HG03565 (cell line): ENCODE measurements around the gene PLD1.
"Not testable (repeated sequence)": the region's sequence is repeated elsewhere in the genome, so short reads cannot be mapped to it uniquely, and the experiment has no call there.

Experiments
- ATAC-seq: cut with Tn5 transposase; IDR thresholded peaks from one replicate; pipeline ENCODE4 v1.9.1; 2021; ENCODE audit warnings: mild to moderate bottlenecking, moderate library complexity; ENCODE audit not compliant: unreplicated experiment

Gene PLD1

DNA sequence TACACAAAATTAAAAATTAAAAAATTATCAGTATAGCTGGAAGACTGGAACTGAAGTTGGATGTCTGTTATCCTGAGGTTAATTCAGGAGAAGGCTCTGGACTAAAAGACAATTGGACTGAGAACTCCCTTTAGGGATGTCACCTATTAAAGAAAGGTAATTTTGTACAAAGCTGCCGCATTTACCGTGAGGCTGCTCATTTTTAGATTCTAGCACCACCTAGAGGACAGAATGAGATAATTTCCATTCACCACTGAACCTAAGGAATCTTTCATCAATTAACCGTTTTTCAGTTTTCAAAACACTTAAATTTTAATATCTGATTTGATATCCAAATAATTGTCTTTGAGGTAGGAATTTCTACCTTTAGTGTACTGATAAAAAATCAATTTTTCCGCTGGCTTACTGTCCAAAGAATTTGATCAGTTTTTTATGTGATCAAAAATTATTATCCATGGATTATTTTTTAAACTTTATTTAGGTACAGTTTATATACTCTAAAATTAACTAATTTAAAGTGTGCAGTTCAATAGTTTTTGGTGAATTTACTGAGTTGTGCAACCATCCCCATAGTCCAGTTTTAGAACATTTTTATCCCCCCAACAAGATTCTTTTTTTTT lies 243.4 kb downstream of the PLD1 start:
- ATAC-seq = peak; percentile 49

DNA sequence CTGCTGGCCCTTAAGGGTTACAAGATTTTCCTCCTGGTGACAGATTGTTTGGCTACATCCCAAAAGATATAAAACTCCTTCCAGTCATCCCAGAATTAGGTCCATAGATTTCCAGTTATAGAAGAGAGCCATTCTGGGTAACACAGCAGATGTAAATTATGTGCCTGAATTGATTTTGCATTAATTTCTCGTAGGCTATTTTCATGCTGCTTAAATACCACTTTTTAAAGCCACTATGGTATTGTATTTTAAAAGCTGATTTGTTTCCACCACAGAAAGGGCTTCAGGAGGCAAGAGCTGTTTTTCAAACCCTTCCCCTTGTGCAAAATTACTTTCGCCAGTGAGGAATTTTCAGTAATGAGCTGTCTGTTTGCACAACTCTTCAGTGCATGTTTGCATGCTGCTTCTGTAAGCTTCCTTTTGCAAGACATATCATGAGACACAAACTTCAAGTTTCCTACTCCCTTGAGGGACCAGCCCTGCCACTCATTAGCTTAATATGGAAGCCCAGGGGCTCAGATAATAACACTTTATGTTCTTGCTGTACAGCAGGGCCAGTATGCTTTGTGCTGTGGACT lies 244.7 kb downstream of the PLD1 start:
- ATAC-seq = no peak

DNA sequence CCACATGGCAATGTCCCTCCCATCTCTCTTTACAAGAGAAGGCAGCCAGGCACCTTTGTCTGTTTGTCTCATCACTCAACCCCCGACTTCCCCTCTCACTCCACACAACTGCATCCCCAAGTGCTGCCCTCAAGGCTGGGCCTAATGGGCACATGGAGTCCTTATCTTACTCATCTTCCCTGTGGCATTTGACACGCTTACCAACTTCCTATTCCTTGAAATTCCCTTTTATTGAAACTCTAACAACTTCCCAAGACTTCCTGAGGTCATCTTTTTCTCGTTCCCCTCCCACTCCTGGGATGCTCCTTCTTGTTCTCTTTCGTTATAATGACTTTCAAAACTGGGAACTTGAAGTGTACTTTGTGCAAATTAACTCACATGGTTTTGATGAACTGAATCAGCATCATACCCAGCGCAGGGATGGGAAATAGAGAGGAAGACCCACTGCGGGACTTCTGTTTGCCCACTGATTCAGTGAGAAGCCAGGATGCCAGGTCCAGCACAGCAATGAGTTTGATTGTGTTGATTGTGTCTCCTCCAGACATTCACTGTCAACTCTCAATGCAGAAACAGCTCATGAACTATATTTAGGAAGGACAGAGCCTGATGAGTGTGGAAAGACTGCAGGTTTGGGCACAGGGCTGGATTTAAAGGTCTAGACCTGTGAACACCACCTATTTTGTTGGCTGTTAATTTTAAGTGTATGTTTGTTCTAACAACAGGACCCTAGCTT lies 245.4 kb downstream of the PLD1 start:
- ATAC-seq = no peak

DNA sequence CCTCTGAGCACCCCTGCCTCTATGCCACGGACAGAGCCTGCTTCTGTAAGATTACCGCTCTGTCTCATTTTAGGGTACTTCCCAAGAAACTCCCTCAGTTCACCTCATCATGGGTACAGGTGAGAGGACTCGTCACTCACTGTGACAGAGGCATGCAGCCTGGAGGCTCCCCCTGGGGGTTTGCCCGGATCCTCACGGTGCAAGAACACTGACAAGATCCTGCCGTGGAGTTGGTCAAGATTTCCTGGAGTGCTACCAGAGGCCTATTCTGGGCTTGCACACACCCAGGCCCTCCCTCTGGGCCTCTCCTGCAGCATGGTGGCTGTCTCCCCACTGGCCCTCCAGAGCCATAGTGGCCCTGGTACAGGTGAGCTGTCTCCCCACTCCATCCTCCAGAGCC lies 247.0 kb downstream of the PLD1 start:
- no peak for ATAC-seq

DNA sequence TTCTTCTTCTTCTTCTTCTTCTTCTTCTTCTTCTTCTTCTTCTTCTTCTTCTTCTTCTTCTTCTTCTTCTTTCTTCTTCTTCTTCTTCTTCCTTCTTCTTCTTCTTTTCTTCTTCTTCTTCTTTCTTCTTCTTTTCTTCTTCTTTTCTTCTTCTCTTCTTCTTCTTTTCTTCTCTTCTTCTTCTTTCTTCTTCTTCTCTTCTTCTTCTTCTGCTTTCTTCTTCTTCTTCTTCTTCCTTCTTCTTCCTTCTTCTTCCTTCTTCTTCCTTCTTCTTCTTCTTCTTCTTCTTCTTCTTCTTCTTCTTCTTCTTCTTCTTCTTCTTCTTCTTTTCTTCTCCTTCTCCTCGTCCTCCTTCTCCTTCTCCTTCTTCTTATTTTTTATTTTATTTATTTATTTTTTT lies 247.8 kb downstream of the PLD1 start:
- not testable (repeated sequence) for ATAC-seq

DNA sequence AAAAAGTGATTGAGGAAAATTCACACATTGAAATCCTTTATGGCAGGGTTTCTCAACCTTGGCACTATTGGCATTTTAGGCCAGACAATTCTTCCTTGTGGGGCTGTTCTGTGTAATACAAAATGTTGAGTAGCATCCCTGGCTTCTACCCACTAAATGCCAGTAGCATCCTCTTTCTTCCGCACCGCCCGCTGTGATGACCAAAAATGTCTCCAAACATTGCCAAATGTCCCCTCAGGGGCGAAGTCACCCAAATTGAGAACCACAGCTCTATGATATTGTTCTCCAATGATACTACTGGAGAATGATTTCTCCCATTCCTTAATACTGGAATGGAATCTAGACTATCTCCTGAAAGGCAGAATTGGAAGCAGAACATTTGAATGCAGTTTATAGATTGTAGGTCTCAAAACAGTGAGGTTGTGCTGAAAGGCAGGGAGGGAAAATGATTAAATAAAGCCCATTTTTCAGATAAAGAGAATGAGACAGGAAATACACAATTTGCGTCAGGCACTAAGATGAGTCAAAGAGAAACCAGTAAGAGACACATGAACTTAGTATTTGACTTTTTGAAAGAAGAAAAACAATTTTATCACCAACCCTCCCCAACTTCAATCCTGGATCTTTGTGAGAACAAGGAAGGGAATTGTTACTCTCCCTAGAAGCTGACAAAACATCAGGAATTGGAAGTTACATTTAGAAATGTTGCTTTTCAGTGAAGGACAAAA lies 248.5 kb downstream of the PLD1 start:
- no peak for ATAC-seq

DNA sequence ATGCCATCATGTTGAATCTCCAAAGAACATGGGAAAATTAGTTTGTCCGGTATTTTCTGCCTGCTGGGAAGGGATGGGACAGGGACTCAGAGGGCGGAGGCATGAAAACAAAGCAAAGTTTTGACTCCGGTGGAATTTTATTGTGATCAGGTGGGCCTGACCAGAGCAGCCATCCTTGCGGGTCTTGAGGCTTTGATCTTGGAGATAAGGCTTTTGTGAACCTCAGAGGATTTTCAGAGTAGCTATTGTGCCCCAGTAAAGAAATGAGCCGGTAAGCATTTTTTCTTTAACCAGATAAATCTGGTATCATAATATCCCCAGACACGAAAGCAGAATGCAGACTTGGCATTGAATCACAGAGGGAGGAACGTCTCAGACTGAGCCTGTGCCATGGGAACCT lies 250.7 kb downstream of the PLD1 start:
- no peak for ATAC-seq

DNA sequence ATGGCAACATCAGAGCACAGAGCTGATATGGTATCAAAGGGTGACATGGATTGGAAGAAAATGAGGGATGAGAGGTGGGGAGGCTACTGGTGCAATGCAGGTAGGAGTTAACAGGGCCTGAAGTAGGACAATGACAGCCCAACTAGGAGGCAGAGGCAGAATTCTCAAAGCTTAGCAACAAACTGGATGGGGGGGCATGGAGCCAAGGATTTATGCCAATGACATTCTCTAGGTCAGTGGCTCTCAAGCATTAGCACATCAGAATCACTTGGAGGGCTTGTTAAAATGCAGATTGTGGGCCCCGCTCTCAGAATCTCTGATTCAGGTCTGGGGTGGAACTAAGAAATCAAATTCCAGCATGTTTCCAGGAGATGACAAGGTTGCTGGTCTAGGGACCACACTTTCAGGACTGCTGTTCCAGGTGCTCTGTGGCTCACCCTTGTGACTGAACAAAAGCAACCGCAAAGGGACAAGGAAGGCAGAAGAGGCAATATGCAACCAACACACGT lies 252.0 kb downstream of the PLD1 start:
- no peak for ATAC-seq

DNA sequence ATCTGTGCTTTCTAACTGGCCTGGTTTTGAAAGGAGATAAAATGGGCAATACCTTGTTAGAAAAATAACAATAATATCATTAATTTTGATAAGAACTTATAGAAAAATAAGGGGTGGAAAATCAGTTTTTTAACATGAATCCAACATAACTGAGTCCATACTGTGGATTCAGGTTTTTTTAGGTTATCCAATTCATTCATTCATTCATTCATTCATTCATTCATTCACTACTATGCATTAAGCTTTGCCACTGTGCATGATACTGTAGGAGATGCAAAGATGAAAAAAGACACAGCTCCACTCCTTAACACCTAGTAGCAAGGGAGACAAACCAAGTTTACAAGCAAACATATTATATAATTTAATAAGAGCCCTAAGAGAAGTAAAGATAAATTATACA lies 253.1 kb downstream of the PLD1 start:
- no peak for ATAC-seq

DNA sequence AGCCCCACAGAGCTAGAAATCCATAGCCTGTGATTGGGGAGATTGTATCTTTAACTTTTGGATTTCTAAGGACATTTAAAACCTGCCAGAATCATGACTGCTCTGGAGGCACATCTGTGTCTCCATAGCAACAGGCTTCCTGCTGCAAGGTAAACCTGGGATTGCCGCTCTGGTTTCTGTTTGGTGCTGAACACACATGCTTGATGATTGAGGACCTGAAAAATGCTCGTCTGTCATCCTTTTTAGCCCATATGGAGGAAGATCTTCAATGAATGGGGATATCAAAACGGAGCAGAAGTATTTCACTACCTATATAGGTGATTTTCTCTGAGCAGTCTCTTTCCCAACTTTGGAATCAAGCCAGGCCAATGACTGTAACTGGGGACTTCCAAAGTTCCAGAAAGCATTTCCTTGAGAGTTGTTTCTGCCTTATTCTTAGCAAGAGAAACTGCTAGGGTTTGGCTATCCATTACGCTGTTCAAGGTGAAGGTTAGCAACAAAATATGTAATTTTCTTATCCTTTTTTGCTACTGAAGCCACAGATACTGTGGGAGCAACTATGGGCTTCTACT lies 253.6 kb downstream of the PLD1 start:
- no peak for ATAC-seq

DNA sequence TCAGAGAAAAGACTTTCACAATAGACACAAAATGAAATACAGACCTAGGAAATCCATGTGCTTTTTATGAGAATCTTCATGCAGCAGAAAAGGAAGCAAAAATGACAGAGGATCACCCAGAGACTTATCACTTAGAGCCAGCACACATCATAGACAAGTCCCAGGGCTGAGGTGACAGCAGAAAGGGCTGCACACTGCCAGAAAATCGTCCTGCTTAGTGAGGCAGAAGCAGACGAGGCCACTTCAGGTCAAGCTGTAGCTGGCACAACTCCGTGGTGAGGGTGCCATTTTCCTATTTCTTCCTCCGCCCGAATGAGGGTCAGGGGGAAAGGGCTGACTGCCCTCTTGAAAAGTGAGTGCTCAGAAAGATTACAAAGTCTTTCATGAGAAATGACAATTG lies 254.1 kb downstream of the PLD1 start:
- no peak for ATAC-seq

DNA sequence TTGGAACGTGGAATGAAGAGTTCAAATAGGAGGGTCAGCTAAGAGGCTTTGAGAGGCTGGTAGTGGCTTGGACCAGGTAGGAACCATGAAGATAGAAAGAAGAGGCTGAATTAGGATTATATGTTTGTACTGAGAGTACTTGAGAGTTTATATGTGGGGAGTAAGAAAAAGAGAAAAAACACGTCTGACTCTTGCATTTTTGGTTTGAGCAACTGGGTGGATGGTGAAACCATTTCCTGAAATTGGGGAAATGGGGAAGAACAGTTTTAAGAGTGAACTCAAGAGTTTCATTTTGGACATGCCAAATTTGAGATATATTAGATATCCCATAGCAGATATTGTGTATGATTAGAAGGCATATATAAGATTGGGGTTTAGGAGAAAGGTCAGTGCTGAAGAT lies 257.2 kb downstream of the PLD1 start:
- ATAC-seq = no peak

DNA sequence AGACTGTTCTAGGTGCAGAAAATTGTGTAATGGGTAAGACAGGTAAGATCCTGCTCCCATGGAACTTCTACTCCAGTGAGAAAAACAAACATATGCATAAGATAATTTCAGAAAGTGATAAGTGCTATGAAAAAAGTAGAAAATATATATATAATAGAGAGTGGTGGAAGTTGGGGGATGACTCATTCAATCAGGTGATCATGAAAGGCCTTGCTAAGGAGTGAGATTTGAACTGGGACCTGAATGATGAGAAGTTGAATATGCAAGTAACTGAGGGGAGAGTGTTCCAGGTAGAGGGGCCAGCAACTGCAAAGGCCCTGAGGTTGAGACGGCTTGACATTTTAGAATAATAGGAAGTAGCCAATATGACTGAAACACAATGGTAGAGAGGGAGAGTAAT lies 257.8 kb downstream of the PLD1 start:
- no peak for ATAC-seq

DNA sequence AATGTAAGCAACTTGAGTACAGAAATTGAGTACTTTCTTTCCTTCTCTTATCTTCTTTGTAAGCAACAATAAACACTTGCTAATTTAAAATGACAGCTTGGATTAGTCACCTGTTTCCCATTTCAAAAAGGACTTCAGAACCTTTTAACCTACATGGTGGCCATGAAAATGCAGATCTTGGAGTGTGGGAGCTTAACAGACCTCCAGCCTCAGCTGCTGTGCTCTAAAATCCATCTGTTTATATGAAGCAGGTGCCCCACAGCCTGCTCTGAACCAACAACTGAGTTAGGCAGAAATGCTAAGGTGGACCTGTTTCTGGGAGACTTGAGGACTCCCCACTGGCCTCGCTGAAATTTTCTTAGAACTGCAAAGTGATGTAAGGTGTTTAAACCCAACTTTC lies 259.0 kb downstream of the PLD1 start:
- ATAC-seq = no peak
